Ovary (tissue), 9 donors: ENCODE results near the gene SHISA2. TPM values are rescaled to one million over a fixed set of nuclear protein-coding genes. Genes with fewer than 3 reads are reported as not detected.

Experiments
- DNase-seq, 5 donors: peaks; one replicate each; pipeline ENCODE4 v3.0.0-alpha.2; 2019 to 2020
- H3K27ac ChIP-seq, 2 donors: fragments of 200-600 bp; one replicate each; pipeline versions ENCODE4 v1.5.1 to v1.8.0; 2019 to 2022
- H3K27me3 ChIP-seq: fragments of 200-600 bp; one replicate; pipeline ENCODE4 v1.8.0; 2022
- H3K36me3 ChIP-seq: fragments of 200-600 bp; sonication (generic); one replicate; pipeline ENCODE4 v1.5.1; 2019
- H3K4me1 ChIP-seq: one replicate; pipeline ENCODE4 v1.8.1; 2013; ENCODE audit warnings: mild to moderate bottlenecking, moderate library complexity; ENCODE audit not compliant: insufficient read depth
- H3K4me3 ChIP-seq: fragments of 200-600 bp; sonication (generic); one replicate; pipeline ENCODE4 v1.5.1; 2017
- H3K9me3 ChIP-seq, 2 donors: fragments of 200-600 bp in 1 of 2; sonication (generic) in 1 of 2; one replicate each; pipeline versions ENCODE4 v1.5.1 to v1.8.1; 2013 to 2019; ENCODE audit warnings: mild to moderate bottlenecking in 1 of 2, moderate library complexity in 1 of 2
- EP300 ChIP-seq: sonication (generic); formaldehyde crosslinking; IDR thresholded peaks from one replicate; pipeline ENCODE4 v1.6.1; 2017; ENCODE audit warnings: antibody characterized with exemption
- POLR2A ChIP-seq: fragments of 450-650 bp; IDR thresholded peaks from one replicate; pipeline ENCODE4 v1.6.1; 2017; ENCODE audit warnings: antibody characterized with exemption, mild to moderate bottlenecking, moderate library complexity
- WGBS, 3 donors: extraction: QIAGEN DNeasy Blood & Tissue Kit in 1 of 3; methylation state at CpG; one replicate each; pipeline versions ENCODE4 v1.1.5 to v1.1.7; 2013 to 2017; 5-methylcytosine and 5-hydroxymethylcytosine counted together
- intact Hi-C, 4 donors: fragments of 100-400 bp; cut with DNase I; formaldehyde crosslinking; loops; one replicate each; pipeline versions ENCODE4 v1.11.0 to v1.15.1; 2022 to 2023
- polyA plus RNA-seq, 2 donors: library from polyadenylated mRNA; stranded (reverse); fragments of 200-250 nt in 1 of 2; fragments of 350-450 nt in 1 of 2; fragmentation: Illumina TruSeq in 1 of 2; extraction: RNeasy Lipid Tissue Mini Kit (QIAGEN cat#74804) in 1 of 2; gene quantifications; one replicate each; pipeline ENCODE4 v1.2.3, GENCODE V29; 2013 to 2014
- total RNA-seq, 7 donors: library from RNA; depleted of rRNA in 2 of 7; stranded (reverse); fragments of >200 nt in 2 of 7; fragmentation: NEBNext Ultra II Directional in 3 of 7; extraction: Animal tissue kit (Norgen Biotek cat#: 25700) in 3 of 7; gene quantifications; one replicate each; pipeline versions ENCODE4 v1.1.0 to v1.2.4, GENCODE V29; 2016 to 2023
- TF ChIP-seq, protein P1 (sequence below), 3 donors: fragments of 450-650 bp in 2 of 3; fragments of 200-600 bp in 1 of 3; IDR thresholded peaks; one replicate each; pipeline versions ENCODE4 v1.5.1 to v1.8.0; 2016 to 2022; ENCODE audit warnings: antibody characterized with exemption in 3 of 3, mild to moderate bottlenecking in 1 of 3
- donor health status: DM: no; HTN: no; CAD: no; lungs with moderate emphysema.
- donor health status: DM: no; HTN: no; CAD: no.
- donor health status: Bipolar disorder and iron deficiency.
- donor health status: DM: yes; HTN: yes; CAD: no.
- donor health status: DM: no; HTN: no; CAD: no.
- donor health status: DM: yes; HTN: yes; CAD: no.

SHISA2 gene
- total and polyA plus RNA-seq, 9 donors: 0.18 to 2.1 (median 0.64) TPM; not detected in 1

- intact Hi-C loops: no loop called here
- no peaks in the 10 kb centered on the region for H3K36me3 ChIP-seq
- no peaks in the 10 kb centered on the region for H3K27me3 ChIP-seq
- H3K4me1 ChIP-seq: no peaks in the 10 kb centered on the region
- DNase-seq: no peak
- 84 to 85% (median 84%) methylated on average over 7 of the region's 7 CpGs for WGBS, 3 donors
- H3K9me3 ChIP-seq: no peaks in the 10 kb centered on the region
- no peak overlapping the region for H3K4me3 ChIP-seq
- TF ChIP-seq EP300 (no peak), POLR2A (no peak)
- TF ChIP-seq, protein P1, sequence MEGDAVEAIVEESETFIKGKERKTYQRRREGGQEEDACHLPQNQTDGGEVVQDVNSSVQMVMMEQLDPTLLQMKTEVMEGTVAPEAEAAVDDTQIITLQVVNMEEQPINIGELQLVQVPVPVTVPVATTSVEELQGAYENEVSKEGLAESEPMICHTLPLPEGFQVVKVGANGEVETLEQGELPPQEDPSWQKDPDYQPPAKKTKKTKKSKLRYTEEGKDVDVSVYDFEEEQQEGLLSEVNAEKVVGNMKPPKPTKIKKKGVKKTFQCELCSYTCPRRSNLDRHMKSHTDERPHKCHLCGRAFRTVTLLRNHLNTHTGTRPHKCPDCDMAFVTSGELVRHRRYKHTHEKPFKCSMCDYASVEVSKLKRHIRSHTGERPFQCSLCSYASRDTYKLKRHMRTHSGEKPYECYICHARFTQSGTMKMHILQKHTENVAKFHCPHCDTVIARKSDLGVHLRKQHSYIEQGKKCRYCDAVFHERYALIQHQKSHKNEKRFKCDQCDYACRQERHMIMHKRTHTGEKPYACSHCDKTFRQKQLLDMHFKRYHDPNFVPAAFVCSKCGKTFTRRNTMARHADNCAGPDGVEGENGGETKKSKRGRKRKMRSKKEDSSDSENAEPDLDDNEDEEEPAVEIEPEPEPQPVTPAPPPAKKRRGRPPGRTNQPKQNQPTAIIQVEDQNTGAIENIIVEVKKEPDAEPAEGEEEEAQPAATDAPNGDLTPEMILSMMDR (IDR thresholded peaks at IDR 0.05): no peak
- no peak overlapping the region for H3K27ac ChIP-seq
Observed at GRCh38 chr13:26020891-26021290, 30.9 kb downstream of the SHISA2 start.

- H3K9me3 ChIP-seq: no peaks in the 10 kb centered on the region
- 72 to 75% (median 75%) methylated on average over 22 of the region's 22 CpGs for WGBS, 3 donors
- no peaks in the 10 kb centered on the region for H3K36me3 ChIP-seq
- H3K4me1 ChIP-seq: no peaks in the 10 kb centered on the region
- H3K27ac ChIP-seq: no peak overlapping the region
- TF ChIP-seq, protein P1 (IDR thresholded peaks at IDR 0.05): no peak
- TF ChIP-seq POLR2A (no peak), EP300 (no peak)
- intact Hi-C loops: no loop called here
- H3K4me3 ChIP-seq: no peak overlapping the region
- no peak for DNase-seq
- no peaks in the 10 kb centered on the region for H3K27me3 ChIP-seq
Observed at GRCh38 chr13:26019881-26020870, 31.6 kb downstream of the SHISA2 start.

DNA sequence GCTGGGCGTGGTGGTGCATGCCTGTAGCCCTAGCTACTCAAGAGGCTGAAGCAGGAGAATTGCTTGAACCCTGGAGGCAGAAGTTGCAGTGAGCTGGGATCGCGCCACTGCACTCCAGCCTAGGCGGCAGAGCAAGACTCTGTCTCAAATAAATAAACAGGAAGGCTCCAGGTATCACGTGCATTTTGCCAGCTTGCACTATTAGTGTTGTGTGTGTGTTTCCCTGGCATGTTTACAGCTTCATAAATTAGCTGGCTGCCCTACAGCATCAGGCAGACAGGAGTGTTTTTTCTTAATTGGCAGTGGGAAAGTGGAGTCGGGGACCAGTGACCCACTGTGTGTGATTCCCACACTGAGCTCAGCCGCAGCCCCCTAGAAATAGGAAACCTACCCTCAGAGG, 32.6 kb downstream of the SHISA2 start:
- H3K36me3 ChIP-seq: no peaks in the 10 kb centered on the region
- WGBS, 3 donors: 88 to 89% (median 89%) methylated on average over 7 of the region's 7 CpGs
- no peak for DNase-seq
- H3K27ac ChIP-seq: no peak overlapping the region
- H3K4me3 ChIP-seq: no peak overlapping the region
- no peaks in the 10 kb centered on the region for H3K4me1 ChIP-seq
- intact Hi-C loops: no loop called here
- TF ChIP-seq POLR2A: no peak
- no peak for TF ChIP-seq EP300
- H3K9me3 ChIP-seq: no peaks in the 10 kb centered on the region
- no peaks in the 10 kb centered on the region for H3K27me3 ChIP-seq

DNA sequence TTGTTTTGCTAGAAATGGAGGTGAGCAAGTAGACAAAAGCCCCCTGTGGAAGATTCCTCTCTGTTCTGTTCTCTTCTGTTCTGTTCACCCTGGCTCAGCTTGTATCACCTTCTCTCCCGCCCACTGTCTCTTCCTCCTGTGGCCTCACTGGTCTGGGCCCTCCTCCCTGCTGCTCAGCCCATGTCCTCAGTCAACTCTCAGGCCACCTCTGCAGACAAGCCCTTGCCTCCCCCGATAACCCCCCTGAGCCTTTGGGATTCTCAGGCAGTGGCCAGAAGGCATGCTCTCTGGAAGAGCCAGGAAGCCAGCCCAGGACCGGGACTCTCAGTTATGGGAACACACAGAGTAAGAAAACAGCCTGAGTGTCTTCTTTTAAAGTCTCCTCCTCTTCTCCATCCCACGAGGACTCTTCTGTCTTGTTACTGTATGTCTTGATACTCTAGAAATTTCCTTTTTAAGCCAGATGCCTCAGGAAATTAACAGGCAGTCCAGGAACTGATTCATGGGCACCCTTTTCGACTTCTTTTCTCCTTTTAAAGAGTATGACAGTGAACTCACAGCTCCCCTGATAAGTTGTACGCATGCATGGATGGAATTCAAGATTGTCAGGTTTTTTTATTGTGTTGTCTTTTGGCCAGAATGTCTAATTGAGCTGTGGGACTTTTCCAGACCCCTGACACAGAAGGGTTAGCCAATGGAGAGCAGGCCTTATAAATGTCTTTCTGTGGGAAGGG, 33.7 kb downstream of the SHISA2 start:
- DNase-seq: no peak
- Histone ChIP-seq H3K4me1 (no peaks in the 10 kb centered on the region), H3K9me3 (no peaks in the 10 kb centered on the region), H3K27ac (no peak overlapping the region), H3K36me3 (no peaks in the 10 kb centered on the region), H3K4me3 (no peak overlapping the region), H3K27me3 (no peaks in the 10 kb centered on the region)
- intact Hi-C loops: no loop called here
- WGBS, 3 donors: 37 to 43% (median 41%) methylated on average over 6 of the region's 6 CpGs
- TF ChIP-seq, protein P1 (IDR thresholded peaks at IDR 0.05): no peak
- TF ChIP-seq POLR2A (no peak), EP300 (no peak)
